ENCODE measurements around the gene ASIC4. TPM values are rescaled to one million over a fixed set of nuclear protein-coding genes. Genes with fewer than 3 reads are reported as not detected.

The ASIC4 gene
- total RNA-seq, 1 donor from 2014 or later: 0.55 TPM

DNA sequence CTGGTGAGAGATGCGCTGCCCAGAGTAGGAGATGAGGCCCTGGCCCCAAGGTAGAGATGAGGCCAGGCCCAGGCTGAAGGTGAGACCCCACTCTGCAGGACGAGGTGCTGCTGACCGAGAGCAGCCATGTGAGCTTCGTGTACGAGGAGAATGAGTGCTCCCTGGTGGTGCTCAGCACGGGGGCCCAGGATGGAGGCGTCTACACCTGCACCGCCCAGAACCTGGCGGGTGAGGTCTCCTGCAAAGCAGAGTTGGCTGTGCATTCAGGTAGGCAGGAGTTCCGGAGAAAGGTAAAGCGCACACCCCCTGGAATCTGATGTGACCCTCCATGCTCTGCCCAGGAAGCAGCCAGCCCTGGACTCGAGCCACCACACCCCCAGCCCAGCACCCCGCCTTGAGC is 37.1 kb upstream of the ASIC4 start:
- Histone ChIP-seq H3K4me3 (no peak overlapping the region), H3K36me3 (no peaks in the 10 kb centered on the region), H3K27ac (no peak overlapping the region), H3K27me3 (peaks cover 6% of the 10 kb centered on the region), H3K9me3 (no peaks in the 10 kb centered on the region), H3K4me1 (no peaks in the 10 kb centered on the region)
- intact Hi-C loops (cut with DNase I): no loop called here
- ATAC-seq (no peak), DNase-seq (no peak)
- TF ChIP-seq, protein P1, sequence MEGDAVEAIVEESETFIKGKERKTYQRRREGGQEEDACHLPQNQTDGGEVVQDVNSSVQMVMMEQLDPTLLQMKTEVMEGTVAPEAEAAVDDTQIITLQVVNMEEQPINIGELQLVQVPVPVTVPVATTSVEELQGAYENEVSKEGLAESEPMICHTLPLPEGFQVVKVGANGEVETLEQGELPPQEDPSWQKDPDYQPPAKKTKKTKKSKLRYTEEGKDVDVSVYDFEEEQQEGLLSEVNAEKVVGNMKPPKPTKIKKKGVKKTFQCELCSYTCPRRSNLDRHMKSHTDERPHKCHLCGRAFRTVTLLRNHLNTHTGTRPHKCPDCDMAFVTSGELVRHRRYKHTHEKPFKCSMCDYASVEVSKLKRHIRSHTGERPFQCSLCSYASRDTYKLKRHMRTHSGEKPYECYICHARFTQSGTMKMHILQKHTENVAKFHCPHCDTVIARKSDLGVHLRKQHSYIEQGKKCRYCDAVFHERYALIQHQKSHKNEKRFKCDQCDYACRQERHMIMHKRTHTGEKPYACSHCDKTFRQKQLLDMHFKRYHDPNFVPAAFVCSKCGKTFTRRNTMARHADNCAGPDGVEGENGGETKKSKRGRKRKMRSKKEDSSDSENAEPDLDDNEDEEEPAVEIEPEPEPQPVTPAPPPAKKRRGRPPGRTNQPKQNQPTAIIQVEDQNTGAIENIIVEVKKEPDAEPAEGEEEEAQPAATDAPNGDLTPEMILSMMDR (IDR thresholded peaks at IDR 0.05): no peak

DNA sequence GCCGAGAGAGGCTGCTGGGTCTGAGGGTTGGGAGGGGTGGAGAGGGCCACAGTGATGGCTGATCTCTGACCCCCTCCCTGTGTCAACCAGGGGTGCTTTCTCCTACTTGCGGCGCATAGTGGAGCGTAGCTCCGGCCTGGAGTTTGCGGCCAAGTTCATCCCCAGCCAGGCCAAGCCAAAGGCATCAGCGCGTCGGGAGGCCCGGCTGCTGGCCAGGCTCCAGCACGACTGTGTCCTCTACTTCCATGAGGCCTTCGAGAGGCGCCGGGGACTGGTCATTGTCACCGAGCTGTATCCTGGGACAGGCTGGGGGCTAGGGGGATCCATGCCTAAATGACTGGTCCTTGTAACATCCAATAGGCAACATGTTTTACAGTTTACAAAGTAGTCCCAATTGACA is 36.5 kb upstream of the ASIC4 start:
- H3K36me3 ChIP-seq: no peaks in the 10 kb centered on the region
- intact Hi-C loops (cut with DNase I): no loop called here
- no peak for ATAC-seq
- H3K27me3 ChIP-seq: peaks cover 13% of the 10 kb centered on the region
- TF ChIP-seq, protein P1 (IDR thresholded peaks at IDR 0.05): no peak
- H3K4me3 ChIP-seq: no peak overlapping the region
- no peaks in the 10 kb centered on the region for H3K4me1 ChIP-seq
- DNase-seq: no peak
- no peaks in the 10 kb centered on the region for H3K9me3 ChIP-seq
- H3K27ac ChIP-seq: no peak overlapping the region

DNA sequence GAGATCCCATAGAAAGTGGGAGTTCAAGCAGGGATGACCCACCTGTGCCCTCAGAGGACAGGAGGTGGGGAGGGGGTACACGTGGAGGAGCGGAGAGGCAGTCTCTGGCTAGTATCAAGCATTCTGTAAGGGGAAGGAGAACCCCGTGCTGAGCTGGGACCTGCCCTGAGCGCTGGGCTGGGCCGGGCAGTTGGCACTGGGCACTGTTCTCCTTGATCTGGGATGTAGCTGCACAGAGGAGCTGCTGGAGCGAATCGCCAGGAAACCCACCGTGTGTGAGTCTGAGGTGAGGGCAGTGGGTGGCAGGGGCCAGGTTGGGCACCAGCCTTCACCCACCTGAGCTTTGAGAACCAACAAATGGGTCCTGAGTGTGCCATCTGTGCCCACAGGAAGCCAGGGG is 35.4 kb upstream of the ASIC4 start:
- intact Hi-C loops (cut with DNase I): no loop called here
- peaks cover 18% of the 10 kb centered on the region for H3K27me3 ChIP-seq
- no peaks in the 10 kb centered on the region for H3K9me3 ChIP-seq
- no peaks in the 10 kb centered on the region for H3K4me1 ChIP-seq
- TF ChIP-seq, protein P1 (IDR thresholded peaks at IDR 0.05): no peak
- DNase-seq (no peak), ATAC-seq (no peak)
- H3K36me3 ChIP-seq: no peaks in the 10 kb centered on the region
- no peak overlapping the region for H3K27ac ChIP-seq
- H3K4me3 ChIP-seq: no peak overlapping the region

DNA sequence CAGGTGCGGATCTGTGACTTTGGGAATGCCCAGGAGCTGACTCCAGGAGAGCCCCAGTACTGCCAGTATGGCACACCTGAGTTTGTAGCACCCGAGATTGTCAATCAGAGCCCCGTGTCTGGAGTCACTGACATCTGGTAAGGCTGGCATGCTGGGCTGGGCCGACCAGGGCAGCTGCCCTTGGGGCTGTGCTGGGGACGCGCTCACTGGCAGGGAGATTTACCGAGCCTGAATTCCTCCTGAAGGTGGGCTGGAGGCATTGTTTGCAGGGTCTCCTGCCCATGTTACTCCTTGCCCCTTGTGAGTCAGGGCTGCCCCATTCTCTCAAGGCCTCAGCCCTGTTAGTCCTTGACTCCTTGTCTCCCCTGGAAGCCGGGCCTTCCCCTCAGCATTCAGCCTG is 34.3 kb upstream of the ASIC4 start:
- Histone ChIP-seq H3K36me3 (no peaks in the 10 kb centered on the region), H3K27me3 (peaks cover 29% of the 10 kb centered on the region)

DNA sequence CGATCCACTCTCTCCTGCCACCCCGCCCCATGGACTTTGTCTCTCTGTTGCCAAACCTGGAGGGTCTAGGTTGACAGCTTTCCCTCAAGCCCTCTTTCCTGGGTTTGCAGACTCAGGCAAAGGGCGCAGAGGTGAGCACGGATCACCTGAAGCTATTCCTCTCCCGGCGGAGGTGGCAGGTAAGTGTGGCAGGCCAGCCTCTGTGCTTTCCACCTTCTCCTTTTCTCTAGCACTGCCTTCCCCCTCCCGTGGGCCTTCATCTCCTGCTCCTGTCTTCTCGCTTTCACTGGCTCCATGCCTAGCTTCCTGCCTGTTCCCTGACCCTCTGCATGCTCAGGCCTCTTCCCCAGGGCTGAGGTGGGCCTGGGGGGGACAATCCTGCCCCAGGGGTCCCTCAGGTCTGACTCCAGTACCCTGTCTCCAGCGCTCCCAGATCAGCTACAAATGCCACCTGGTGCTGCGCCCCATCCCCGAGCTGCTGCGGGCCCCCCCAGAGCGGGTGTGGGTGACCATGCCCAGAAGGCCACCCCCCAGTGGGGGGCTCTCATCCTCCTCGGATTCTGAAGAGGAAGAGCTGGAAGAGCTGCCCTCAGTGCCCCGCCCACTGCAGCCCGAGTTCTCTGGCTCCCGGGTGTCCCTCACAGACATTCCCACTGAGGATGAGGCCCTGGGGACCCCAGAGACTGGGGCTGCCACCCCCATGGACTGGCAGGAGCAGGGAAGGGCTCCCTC is 31.4 kb upstream of the ASIC4 start:
- Histone ChIP-seq H3K4me3 (no peak overlapping the region), H3K36me3 (no peaks in the 10 kb centered on the region), H3K4me1 (peaks cover 9% of the 10 kb centered on the region), H3K27me3 (peaks cover 49% of the 10 kb centered on the region), H3K9me3 (no peaks in the 10 kb centered on the region), H3K27ac (no peak overlapping the region)
- ATAC-seq: no peak
- TF ChIP-seq, protein P1 (IDR thresholded peaks at IDR 0.05): no peak
- intact Hi-C loops (cut with DNase I): no loop called here
- no peak for DNase-seq

More for the DNA sequence above, 34.3 kb upstream of the ASIC4 start:
- Histone ChIP-seq H3K9me3 (no peaks in the 10 kb centered on the region), H3K4me3 (no peak overlapping the region), H3K4me1 (peaks cover 9% of the 10 kb centered on the region), H3K27ac (no peak overlapping the region)
- TF ChIP-seq, protein P1 (IDR thresholded peaks at IDR 0.05): no peak
- ATAC-seq (no peak), DNase-seq (no peak)
- intact Hi-C loops (cut with DNase I): no loop called here

Data from upper lobe of right lung (tissue), 1 donor.